ENCODE data around the gene PSMA3.

- TF ChIP-seq POLR2AphosphoS5 (IDR thresholded peaks at IDR 0.05) = peak in 1 of 4 donors; percentile 23
- TF ChIP-seq POLR2A (IDR thresholded peaks at IDR 0.05) = no peak
- TF ChIP-seq CTCF (IDR thresholded peaks at IDR 0.05) = no peak
These were observed 28.1 kb downstream of the PSMA3 start for GRCh38 chr14:58272588-58273372.
